Brain microvascular endothelial cell (primary cell): ENCODE results near the gene TMEM108.

Source experiments
- DNase-seq: peaks from one replicate; pipeline ENCODE4 v3.0.0-alpha.2; 2020
- H3K27ac ChIP-seq: fragments of 250-450 bp; sonication (Bioruptor Pico); 2 replicates; pipeline ENCODE4 v1.5.1; 2020; ENCODE audit warnings: mild to moderate bottlenecking, moderate library complexity
- H3K27me3 ChIP-seq: fragments of 250-450 bp; sonication (Bioruptor Pico); replicated peaks from 2 replicates; pipeline ENCODE4 v1.5.1; 2020; ENCODE audit warnings: mild to moderate bottlenecking
- H3K36me3 ChIP-seq: fragments of 250-450 bp; sonication (Bioruptor Pico); replicated peaks from 2 replicates; pipeline ENCODE4 v1.5.1; 2020; ENCODE audit warnings: mild to moderate bottlenecking
- H3K4me3 ChIP-seq: 2 replicates; pipeline ENCODE4 v1.5.1; 2011; ENCODE audit warnings: low read depth, mild to moderate bottlenecking, control low read depth, low read length, moderate library complexity
- CTCF ChIP-seq: IDR thresholded peaks from 2 replicates; pipeline ENCODE4 v1.5.1; 2011; ENCODE audit warnings: low read depth, mild to moderate bottlenecking, moderate library complexity, low read length, control low read depth, inconsistent platforms; ENCODE audit errors: missing control alignments
- in situ Hi-C: cut with HindIII; loops from 2 replicates; pipeline ENCODE4 v1.10.0; 2017; ENCODE audit warnings: low sequenced_read_pairs, low pct_ligation_motif_present

TMEM108 gene

GRCh38 chr3:133016838-133017309, 21.3 kb upstream of the TMEM108 start:
- Histone ChIP-seq H3K4me3 (no peak overlapping the region), H3K27ac (no peak overlapping the region), H3K27me3 (no peaks in the 10 kb centered on the region), H3K36me3 (no peaks in the 10 kb centered on the region)
- DNase-seq: no peak
- no peak for TF ChIP-seq CTCF
- in situ Hi-C loops: no loop called here

GRCh38 chr3:133018921-133019320, 19.3 kb upstream of the TMEM108 start:
- H3K27me3 ChIP-seq: no peaks in the 10 kb centered on the region
- H3K27ac ChIP-seq: no peak overlapping the region
- TF ChIP-seq CTCF: no peak
- no peak overlapping the region for H3K4me3 ChIP-seq
- in situ Hi-C loops: no loop called here
- DNase-seq: no peak
- H3K36me3 ChIP-seq: no peaks in the 10 kb centered on the region

GRCh38 chr3:133021206-133021605, 17.0 kb upstream of the TMEM108 start:
- Histone ChIP-seq H3K4me3 (no peak overlapping the region), H3K27ac (no peak overlapping the region), H3K36me3 (no peaks in the 10 kb centered on the region), H3K27me3 (no peaks in the 10 kb centered on the region)
- DNase-seq: no peak
- in situ Hi-C loops: no loop called here
- no peak for TF ChIP-seq CTCF

- no peak for TF ChIP-seq CTCF
- DNase-seq: no peak
- Histone ChIP-seq H3K36me3 (no peaks in the 10 kb centered on the region), H3K4me3 (no peak overlapping the region), H3K27ac (no peak overlapping the region), H3K27me3 (no peaks in the 10 kb centered on the region)
- in situ Hi-C loops: no loop called here
Measured at GRCh38 chr3:133023362-133023761, 14.8 kb upstream of the TMEM108 start.

GRCh38 chr3:133025546-133025945, 12.6 kb upstream of the TMEM108 start:
- Histone ChIP-seq H3K27me3 (no peaks in the 10 kb centered on the region), H3K36me3 (no peaks in the 10 kb centered on the region), H3K27ac (no peak overlapping the region), H3K4me3 (no peak overlapping the region)
- no peak for TF ChIP-seq CTCF
- in situ Hi-C loops: loop anchor here (25.0 kb wide), 1 partner anchor 362 kb away; no protein-coding TSS in a partner anchor
- no peak for DNase-seq

- in situ Hi-C loops: loop anchor here (25.0 kb wide), 1 partner anchor 355 kb away; no protein-coding TSS in a partner anchor
- Histone ChIP-seq H3K27ac (no peak overlapping the region), H3K4me3 (no peak overlapping the region), H3K36me3 (no peaks in the 10 kb centered on the region), H3K27me3 (no peaks in the 10 kb centered on the region)
- TF ChIP-seq CTCF: no peak
- DNase-seq: no peak
Measured at GRCh38 chr3:133032301-133032700, 5.9 kb upstream of the TMEM108 start.
